Measurements from ENCODE around the gene MRPL54. TPM values are rescaled to one million over a fixed set of nuclear protein-coding genes. Genes with fewer than 3 reads are reported as not detected.

The MRPL54 gene
- 58.5 to 81.5 TPM (median 67.4 TPM) in 5 replicates for total RNA-seq (2022; extraction: Qiagen RNA extraction; ENCODE audit: low read depth)

GRCh38 chr19:3762501-3763459 lies at the start of gene MRPL54:
Gene MRPL54 (plus strand): TSS chr19:3762682. CDS start chr19:3762701, 19 bp downstream.

GRCh38 chr19:3761382-3762129 lies 926 bp upstream of the MRPL54 start, which contains the start of gene APBA3:
Gene APBA3 (minus strand): TSS chr19:3761692. CDS start chr19:3760264, 1,428 bp downstream.

GRCh38 chr19:3771906-3772455 lies 9.5 kb downstream of the MRPL54 start, which contains the start of gene RAX2:
Gene RAX2 (minus strand): TSS chr19:3772228. CDS start chr19:3771742, 486 bp downstream.

GRCh38 chr19:3785938-3786824 lies 23.7 kb downstream of the MRPL54 start, which contains the start of gene MATK:
Gene MATK (minus strand): TSS chr19:3786381. CDS start chr19:3785135, 1,246 bp downstream.

Other genes with a start within 250 kb of the MRPL54 start
- gene TEKTIP1, start 223.5 kb upstream of the MRPL54 start, total RNA-seq (2022; extraction: Qiagen RNA extraction; ENCODE audit: low read depth) = not detected in 5 replicates
- gene MFSD12, start 205.1 kb upstream of the MRPL54 start, total RNA-seq (2022; extraction: Qiagen RNA extraction; ENCODE audit: low read depth) = 112 to 171 TPM (median 162 TPM) in 5 replicates
- 44.8 to 73.0 TPM (median 63.6 TPM) in 5 replicates for gene HMG20B, start 189.7 kb upstream of the MRPL54 start, total RNA-seq (2022; extraction: Qiagen RNA extraction; ENCODE audit: low read depth)
- 0.11 to 0.32 TPM (median 0.17 TPM) in 5 replicates for gene GIPC3, start 177.2 kb upstream of the MRPL54 start, total RNA-seq (2022; extraction: Qiagen RNA extraction; ENCODE audit: low read depth)
- gene TBXA2R, start 155.8 kb upstream of the MRPL54 start, total RNA-seq (2022; extraction: Qiagen RNA extraction; ENCODE audit: low read depth) = 0.36 to 0.93 TPM (median 0.72 TPM) in 5 replicates
- gene CACTIN, start 135.9 kb upstream of the MRPL54 start, total RNA-seq (2022; extraction: Qiagen RNA extraction; ENCODE audit: low read depth) = 13.5 to 19.4 TPM (median 18.5 TPM) in 5 replicates
- 7.8 to 13.2 TPM (median 11.5 TPM) in 5 replicates for gene PIP5K1C, start 62.2 kb upstream of the MRPL54 start, total RNA-seq (2022; extraction: Qiagen RNA extraction; ENCODE audit: low read depth)
- gene TJP3, start 54.3 kb upstream of the MRPL54 start, total RNA-seq (2022; extraction: Qiagen RNA extraction; ENCODE audit: low read depth) = 0.14 to 0.95 TPM (median 0.73 TPM) in 5 replicates
- gene APBA3, start 990 bp upstream of the MRPL54 start, total RNA-seq (2022; extraction: Qiagen RNA extraction; ENCODE audit: low read depth) = 6.5 to 14.1 TPM (median 12.3 TPM) in 5 replicates
- not detected in 5 replicates for gene RAX2, start 9.5 kb downstream of the MRPL54 start, total RNA-seq (2022; extraction: Qiagen RNA extraction; ENCODE audit: low read depth)
- gene MATK, start 23.7 kb downstream of the MRPL54 start, total RNA-seq (2022; extraction: Qiagen RNA extraction; ENCODE audit: low read depth) = 0.56 to 1.9 TPM (median 1.1 TPM) in 5 replicates
- gene ZFR2, start 106.4 kb downstream of the MRPL54 start, total RNA-seq (2022; extraction: Qiagen RNA extraction; ENCODE audit: low read depth) = 0.25 to 0.56 TPM (median 0.48 TPM) in 3 of 5 replicates, not detected in the others
- gene ATCAY, start 118.0 kb downstream of the MRPL54 start, total RNA-seq (2022; extraction: Qiagen RNA extraction; ENCODE audit: low read depth) = 0.07 to 0.26 TPM (median 0.12 TPM) in 5 replicates
- not detected in 5 replicates for gene NMRK2, start 170.4 kb downstream of the MRPL54 start, total RNA-seq (2022; extraction: Qiagen RNA extraction; ENCODE audit: low read depth)
- 43.5 to 50.2 TPM (median 47.4 TPM) in 5 replicates for gene DAPK3, start 208.4 kb downstream of the MRPL54 start, total RNA-seq (2022; extraction: Qiagen RNA extraction; ENCODE audit: low read depth)
- 851 to 1,158 TPM (median 1,066 TPM) in 5 replicates for gene EEF2, start 222.8 kb downstream of the MRPL54 start, total RNA-seq (2022; extraction: Qiagen RNA extraction; ENCODE audit: low read depth)
- gene PIAS4, start 245.1 kb downstream of the MRPL54 start, total RNA-seq (2022; extraction: Qiagen RNA extraction; ENCODE audit: low read depth) = 13.4 to 18.2 TPM (median 15.6 TPM) in 5 replicates

All from A549 treated with RU486 at 1 μM for 4 hours (cell line).